Effector memory CD4-positive, alpha-beta T cell (primary cell): Measurements from ENCODE around the gene MICAL2.

Source experiments
- DNase-seq, 3 donors: peaks; one replicate each; pipeline ENCODE4 v3.0.0-alpha.2; 2020
- H3K27ac ChIP-seq: 2 replicates; pipeline ENCODE4 v1.7.0; 2013; ENCODE audit warnings: mild to moderate bottlenecking, low read length, moderate library complexity; ENCODE audit not compliant: insufficient read depth, poor library complexity, severe bottlenecking
- H3K27me3 ChIP-seq: replicated peaks from 2 replicates; pipeline ENCODE4 v1.7.0; 2013; ENCODE audit warnings: mild to moderate bottlenecking, low read length; ENCODE audit not compliant: insufficient read depth, control insufficient read depth, poor library complexity, severe bottlenecking
- H3K36me3 ChIP-seq: 2 replicates; pipeline ENCODE4 v1.7.0; 2013; ENCODE audit warnings: mild to moderate bottlenecking, low read length, moderate library complexity; ENCODE audit not compliant: control insufficient read depth, insufficient read depth
- H3K4me1 ChIP-seq: 2 replicates; pipeline ENCODE4 v1.7.0; 2013; ENCODE audit warnings: low read length, mild to moderate bottlenecking; ENCODE audit not compliant: control insufficient read depth, insufficient read depth, poor library complexity, severe bottlenecking
- H3K4me3 ChIP-seq: 2 replicates; pipeline ENCODE4 v1.7.0; 2013; ENCODE audit warnings: low read length, low read depth, mild to moderate bottlenecking; ENCODE audit not compliant: insufficient read depth, poor library complexity, severe bottlenecking
- H3K9me3 ChIP-seq: 2 replicates; pipeline ENCODE4 v1.7.0; 2013; ENCODE audit warnings: mild to moderate bottlenecking, low read length, moderate library complexity; ENCODE audit not compliant: control insufficient read depth

Gene MICAL2

GRCh38 chr11:12169822-12170221, 59.4 kb downstream of the MICAL2 start:
- H3K36me3 ChIP-seq = no peaks in the 10 kb centered on the region
- H3K4me3 ChIP-seq = no peak overlapping the region
- H3K4me1 ChIP-seq = no peaks in the 10 kb centered on the region
- no peak overlapping the region for H3K27ac ChIP-seq
- no peak for DNase-seq
- H3K9me3 ChIP-seq = no peaks in the 10 kb centered on the region
- H3K27me3 ChIP-seq = no peaks in the 10 kb centered on the region

- Histone ChIP-seq H3K36me3 (no peaks in the 10 kb centered on the region), H3K9me3 (no peaks in the 10 kb centered on the region), H3K4me1 (no peaks in the 10 kb centered on the region), H3K4me3 (no peak overlapping the region), H3K27me3 (no peaks in the 10 kb centered on the region), H3K27ac (no peak overlapping the region)
- DNase-seq = no peak
Observed at GRCh38 chr11:12170501-12170900, 60.1 kb downstream of the MICAL2 start.

- H3K4me3 ChIP-seq = no peak overlapping the region
- no peaks in the 10 kb centered on the region for H3K27me3 ChIP-seq
- no peaks in the 10 kb centered on the region for H3K36me3 ChIP-seq
- no peaks in the 10 kb centered on the region for H3K9me3 ChIP-seq
- DNase-seq = no peak
- H3K27ac ChIP-seq = no peak overlapping the region
- no peaks in the 10 kb centered on the region for H3K4me1 ChIP-seq
Observed at GRCh38 chr11:12170984-12171383, 60.6 kb downstream of the MICAL2 start.

- Histone ChIP-seq H3K27ac (no peak overlapping the region), H3K27me3 (no peaks in the 10 kb centered on the region), H3K36me3 (no peaks in the 10 kb centered on the region), H3K4me3 (no peak overlapping the region), H3K9me3 (no peaks in the 10 kb centered on the region), H3K4me1 (no peaks in the 10 kb centered on the region)
- no peak for DNase-seq
Observed at GRCh38 chr11:12171921-12172320, 61.5 kb downstream of the MICAL2 start.

GRCh38 chr11:12172493-12173013, 62.2 kb downstream of the MICAL2 start:
- H3K27ac ChIP-seq = no peak overlapping the region
- H3K9me3 ChIP-seq = no peaks in the 10 kb centered on the region
- H3K4me3 ChIP-seq = no peak overlapping the region
- H3K27me3 ChIP-seq = no peaks in the 10 kb centered on the region
- no peaks in the 10 kb centered on the region for H3K36me3 ChIP-seq
- H3K4me1 ChIP-seq = no peaks in the 10 kb centered on the region
- no peak for DNase-seq

DNA sequence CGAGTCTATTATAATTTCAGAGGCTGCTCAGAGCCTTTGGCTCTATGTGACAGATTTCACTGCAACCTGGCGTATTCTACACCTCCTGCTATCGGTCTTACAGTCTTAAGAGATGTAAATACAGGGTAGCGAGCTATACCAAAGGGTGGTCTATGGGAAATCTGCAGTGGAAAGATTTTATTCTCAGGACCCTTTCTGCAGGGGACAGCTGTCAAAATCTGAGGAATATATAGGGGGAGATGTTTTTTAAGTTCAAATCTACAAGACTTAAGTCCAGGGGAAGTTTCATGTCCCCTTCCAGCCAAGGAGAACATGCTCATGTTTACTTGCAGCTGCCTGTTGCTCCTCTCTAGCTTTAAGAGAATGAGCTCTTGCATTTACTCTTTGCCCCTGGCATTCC, 62.7 kb downstream of the MICAL2 start:
- Histone ChIP-seq H3K4me1 (no peaks in the 10 kb centered on the region), H3K27me3 (no peaks in the 10 kb centered on the region), H3K4me3 (no peak overlapping the region), H3K27ac (no peak overlapping the region), H3K36me3 (no peaks in the 10 kb centered on the region), H3K9me3 (no peaks in the 10 kb centered on the region)
- no peak for DNase-seq

GRCh38 chr11:12174128-12174476, 63.7 kb downstream of the MICAL2 start:
- Histone ChIP-seq H3K27ac (no peak overlapping the region), H3K4me3 (no peak overlapping the region), H3K27me3 (no peaks in the 10 kb centered on the region), H3K9me3 (no peaks in the 10 kb centered on the region), H3K36me3 (no peaks in the 10 kb centered on the region), H3K4me1 (no peaks in the 10 kb centered on the region)
- no peak for DNase-seq

GRCh38 chr11:12174477-12175143, 64.2 kb downstream of the MICAL2 start:
- no peaks in the 10 kb centered on the region for H3K4me1 ChIP-seq
- H3K9me3 ChIP-seq = no peaks in the 10 kb centered on the region
- H3K27ac ChIP-seq = no peak overlapping the region
- no peak for DNase-seq
- no peaks in the 10 kb centered on the region for H3K36me3 ChIP-seq
- H3K4me3 ChIP-seq = no peak overlapping the region
- no peaks in the 10 kb centered on the region for H3K27me3 ChIP-seq

DNA sequence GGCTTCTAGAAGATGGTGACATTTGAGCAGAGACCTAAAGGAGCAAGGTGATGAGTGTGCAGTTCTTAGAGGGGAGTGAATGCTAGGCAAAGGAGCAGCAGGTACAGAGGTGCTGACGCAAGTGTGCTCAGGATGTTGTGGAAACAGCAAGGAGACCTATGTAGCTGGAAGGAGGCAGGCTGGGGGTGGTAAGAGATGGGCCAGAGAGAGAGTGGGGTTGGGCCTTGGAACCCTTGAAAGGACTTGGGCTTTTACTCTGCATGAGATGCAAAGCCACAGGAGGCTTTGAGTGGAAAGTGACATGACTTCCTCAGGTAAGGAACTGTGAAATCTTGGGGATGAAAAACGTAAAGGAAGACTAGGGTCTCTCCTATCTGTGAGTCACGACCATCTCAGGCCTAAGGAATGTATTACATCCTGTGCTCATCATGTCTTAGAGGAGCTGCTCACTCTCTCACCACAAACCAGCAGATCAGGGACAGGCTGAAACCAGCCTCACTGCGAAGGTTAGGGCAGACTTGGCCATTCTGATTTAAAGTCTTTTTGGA, 65.4 kb downstream of the MICAL2 start:
- no peak overlapping the region for H3K27ac ChIP-seq
- no peak for DNase-seq
- no peaks in the 10 kb centered on the region for H3K36me3 ChIP-seq
- H3K9me3 ChIP-seq = no peaks in the 10 kb centered on the region
- no peaks in the 10 kb centered on the region for H3K4me1 ChIP-seq
- H3K4me3 ChIP-seq = no peak overlapping the region
- no peaks in the 10 kb centered on the region for H3K27me3 ChIP-seq

GRCh38 chr11:12176410-12176809, 66.0 kb downstream of the MICAL2 start:
- H3K27me3 ChIP-seq = no peaks in the 10 kb centered on the region
- no peak for DNase-seq
- no peaks in the 10 kb centered on the region for H3K36me3 ChIP-seq
- H3K4me1 ChIP-seq = no peaks in the 10 kb centered on the region
- H3K4me3 ChIP-seq = no peak overlapping the region
- H3K27ac ChIP-seq = no peak overlapping the region
- H3K9me3 ChIP-seq = no peaks in the 10 kb centered on the region
